Lung (tissue), 12 donors: ENCODE results near the gene CRACDL. TPM values are rescaled to one million over a fixed set of nuclear protein-coding genes. Genes with fewer than 3 reads are reported as not detected.

Source experiments
- ATAC-seq: fragments of 200-7000 bp; cut with Tn5 transposase; one replicate; pipeline ENCODE4 v1.9.1; 2020; ENCODE audit warnings: moderate number of reproducible peaks; ENCODE audit not compliant: insufficient read depth, low FRiP score
- DNase-seq, 3 donors: peaks; one replicate each; pipeline ENCODE4 v3.0.0-alpha.2; 2013 to 2017
- H3K27ac ChIP-seq, 2 donors: one replicate each; pipeline ENCODE4 v1.5.1; 2013; ENCODE audit warnings: mild to moderate bottlenecking in 2 of 2, moderate library complexity in 2 of 2, control low read depth in 1 of 2, inconsistent platforms in 1 of 2, low read depth in 1 of 2, low read length in 1 of 2
- H3K27me3 ChIP-seq, 3 donors: one replicate each; pipeline ENCODE4 v1.5.1; 2013; ENCODE audit warnings: low read length in 2 of 3; ENCODE audit not compliant: control insufficient read depth in 3 of 3, insufficient read depth in 3 of 3
- H3K36me3 ChIP-seq, 4 donors: one replicate each; pipeline ENCODE4 v1.5.1; 2013; ENCODE audit warnings: low read length in 4 of 4, mild to moderate bottlenecking in 1 of 4, moderate library complexity in 1 of 4; ENCODE audit not compliant: control insufficient read depth in 4 of 4, insufficient read depth in 4 of 4
- H3K4me1 ChIP-seq, 5 donors: one replicate each; pipeline ENCODE4 v1.5.1; 2013; ENCODE audit warnings: low read length in 5 of 5, mild to moderate bottlenecking in 2 of 5, moderate library complexity in 1 of 5; ENCODE audit not compliant: control insufficient read depth in 5 of 5, insufficient read depth in 5 of 5
- H3K4me3 ChIP-seq: one replicate; pipeline ENCODE4 v1.5.1; 2013; ENCODE audit warnings: mild to moderate bottlenecking, control low read depth, moderate library complexity
- H3K9ac ChIP-seq, 2 donors: one replicate each; pipeline ENCODE4 v1.5.1; 2013; ENCODE audit warnings: low read length in 2 of 2, control low read depth in 1 of 2; ENCODE audit not compliant: insufficient read depth in 1 of 2
- H3K9me3 ChIP-seq, 4 donors: one replicate each; pipeline ENCODE4 v1.5.1; 2013; ENCODE audit warnings: low read length in 3 of 4, mild to moderate bottlenecking in 1 of 4, moderate library complexity in 1 of 4; ENCODE audit not compliant: control insufficient read depth in 4 of 4, insufficient read depth in 3 of 4
- CTCF ChIP-seq: IDR thresholded peaks from 2 replicates; pipeline ENCODE4 v1.5.1; 2012; ENCODE audit warnings: mild to moderate bottlenecking; ENCODE audit errors: control extremely low read depth, extremely low read depth
- WGBS, 2 donors: extraction: QIAGEN DNeasy Blood & Tissue Kit; methylation state at CpG; one replicate each; pipeline ENCODE4 v1.1.7; 2013; 5-methylcytosine and 5-hydroxymethylcytosine counted together
- polyA plus RNA-seq, 2 donors: library from polyadenylated mRNA; stranded (reverse); fragments of 200-250 nt; gene quantifications; one replicate each; pipeline ENCODE4 v1.2.1, GENCODE V29; 2013
- total RNA-seq, 2 donors: library from RNA; depleted of rRNA in 1 of 2; stranded (reverse); fragments of >200 nt in 1 of 2; gene quantifications; one replicate each; pipeline ENCODE4 v1.2.1, GENCODE V29; 2014 to 2021
- donor health status: control.
- donor health status: control.
- donor health status: Bipolar disorder and iron deficiency.
- donor health status: healthy.
- donor health status: DM: yes; HTN: yes; CAD: no.

Gene CRACDL
- total and polyA plus RNA-seq, 4 donors = 8.9 to 28.3 (median 13.2) TPM

DNA sequence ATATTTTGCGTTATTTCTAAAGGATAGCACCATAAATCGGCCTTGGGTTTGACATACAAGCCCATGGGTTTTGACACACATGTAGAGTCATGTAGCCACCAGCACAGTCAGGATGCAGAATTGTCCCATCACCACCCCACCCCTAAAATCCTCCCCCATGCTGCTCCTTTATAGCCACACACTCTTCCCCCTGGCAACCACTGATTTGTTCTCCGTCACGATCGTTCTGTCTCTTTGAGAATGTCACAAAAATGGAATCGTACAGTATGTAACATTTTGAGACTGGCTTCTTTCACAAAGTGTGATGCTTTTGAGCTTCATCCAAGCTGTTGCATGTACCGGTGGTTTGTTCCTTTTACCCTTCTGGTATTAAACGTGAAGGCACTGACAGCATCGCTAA lies 39.1 kb downstream of the CRACDL start:
- WGBS, 2 donors = 92 to 94% methylated on average over 9 of the region's 9 CpGs

GRCh38 chr2:98896416-98896815 lies 39.6 kb downstream of the CRACDL start:
- no peak for TF ChIP-seq CTCF
- no peak overlapping the region for H3K9ac ChIP-seq
- 45 to 63% methylated on average over 2 of the region's 2 CpGs for WGBS, 2 donors
- no peak overlapping the region for H3K27ac ChIP-seq
- no peak for ATAC-seq
- DNase-seq = no peak
- peaks cover 0 to 2% (median 0%) of the 10 kb centered on the region in 4 donors for H3K9me3 ChIP-seq
- no peaks in the 10 kb centered on the region for H3K36me3 ChIP-seq
- H3K4me3 ChIP-seq = no peak overlapping the region
- no peaks in the 10 kb centered on the region for H3K27me3 ChIP-seq
- H3K4me1 ChIP-seq = peaks cover 0 to 2% (median 0%) of the 10 kb centered on the region in 5 donors

More for the DNA sequence above, 39.1 kb downstream of the CRACDL start:
- Histone ChIP-seq H3K27me3 (no peaks in the 10 kb centered on the region), H3K4me1 (peaks cover 0 to 2% (median 0%) of the 10 kb centered on the region in 5 donors), H3K4me3 (no peak overlapping the region), H3K27ac (no peak overlapping the region), H3K36me3 (no peaks in the 10 kb centered on the region), H3K9ac (no peak overlapping the region), H3K9me3 (peaks cover 0 to 2% (median 0%) of the 10 kb centered on the region in 4 donors)
- no peak for DNase-seq
- no peak for TF ChIP-seq CTCF
- no peak for ATAC-seq

DNA sequence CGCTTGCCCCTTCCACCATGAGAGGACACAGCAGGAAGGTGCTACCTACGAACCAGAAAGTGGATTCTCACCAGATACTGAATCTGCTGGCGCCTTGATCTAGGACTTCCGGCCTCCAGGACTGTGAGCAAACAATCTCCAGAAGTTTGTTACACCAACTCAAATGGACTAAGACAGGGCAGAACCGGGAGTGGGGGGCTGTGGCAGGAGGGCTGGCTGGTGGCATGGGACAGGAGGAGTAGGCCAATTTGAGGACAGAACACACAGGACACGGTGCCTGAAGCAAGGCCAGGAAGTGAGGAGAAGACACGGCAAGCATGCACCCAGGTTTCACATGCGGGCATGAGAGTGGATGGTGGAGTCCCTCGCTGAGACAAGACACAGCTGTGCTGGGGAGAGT lies 40.1 kb downstream of the CRACDL start:
- ATAC-seq (no peak), DNase-seq (no peak)
- H3K4me3 ChIP-seq = no peak overlapping the region
- H3K9me3 ChIP-seq = peaks cover 0 to 2% (median 0%) of the 10 kb centered on the region in 4 donors
- peaks cover 0 to 2% (median 0%) of the 10 kb centered on the region in 5 donors for H3K4me1 ChIP-seq
- no peak overlapping the region for H3K27ac ChIP-seq
- no peaks in the 10 kb centered on the region for H3K36me3 ChIP-seq
- no peaks in the 10 kb centered on the region for H3K27me3 ChIP-seq
- H3K9ac ChIP-seq = no peak overlapping the region
- TF ChIP-seq CTCF = no peak
- 86 to 88% methylated on average over 9 of the region's 9 CpGs for WGBS, 2 donors

DNA sequence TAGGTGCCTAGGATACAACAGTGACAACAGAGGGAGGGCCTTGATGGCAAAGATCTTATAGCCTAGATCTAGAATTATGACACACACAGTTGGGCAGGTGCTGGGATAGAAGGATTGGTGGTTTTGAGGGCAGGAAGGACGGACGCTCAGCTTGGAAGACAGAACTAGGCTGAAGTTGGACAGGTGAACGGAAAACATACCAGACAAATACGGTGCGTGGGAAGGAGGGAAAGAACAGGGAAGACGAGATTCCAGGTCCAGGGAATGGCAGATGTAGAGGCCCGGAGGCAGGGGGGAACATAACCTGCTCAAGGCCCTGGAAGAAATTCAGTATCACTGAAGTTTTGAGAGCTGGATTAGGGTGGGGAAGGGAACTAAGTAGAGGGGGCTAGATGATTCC lies 40.8 kb downstream of the CRACDL start:
- no peak for TF ChIP-seq CTCF

More for the DNA sequence above, 40.8 kb downstream of the CRACDL start:
- peaks cover 0 to 2% (median 0%) of the 10 kb centered on the region in 4 donors for H3K9me3 ChIP-seq
- 95% methylated on average over 7 of the region's 7 CpGs for WGBS, 2 donors
- no peak overlapping the region for H3K4me3 ChIP-seq
- no peaks in the 10 kb centered on the region for H3K36me3 ChIP-seq
- no peak overlapping the region for H3K27ac ChIP-seq
- ATAC-seq (no peak), DNase-seq (no peak)
- no peak overlapping the region for H3K9ac ChIP-seq
- H3K27me3 ChIP-seq = no peaks in the 10 kb centered on the region
- H3K4me1 ChIP-seq = peaks cover 0 to 2% (median 0%) of the 10 kb centered on the region in 5 donors
